GM18502 (cell line): Measurements from ENCODE around the gene MOB1B.
A peak's percentile ranks its signal among the peaks of the same experiment; 100 is the strongest.
"Not testable (repeated sequence)": the region's sequence is repeated elsewhere in the genome, so short reads cannot be mapped to it uniquely, and the experiment has no call there.

Experiments
- ATAC-seq: cut with Tn5 transposase; IDR thresholded peaks from one replicate; pipeline ENCODE4 v1.9.1; 2021; ENCODE audit warnings: mild to moderate bottlenecking; ENCODE audit not compliant: unreplicated experiment, poor library complexity

Gene MOB1B

DNA sequence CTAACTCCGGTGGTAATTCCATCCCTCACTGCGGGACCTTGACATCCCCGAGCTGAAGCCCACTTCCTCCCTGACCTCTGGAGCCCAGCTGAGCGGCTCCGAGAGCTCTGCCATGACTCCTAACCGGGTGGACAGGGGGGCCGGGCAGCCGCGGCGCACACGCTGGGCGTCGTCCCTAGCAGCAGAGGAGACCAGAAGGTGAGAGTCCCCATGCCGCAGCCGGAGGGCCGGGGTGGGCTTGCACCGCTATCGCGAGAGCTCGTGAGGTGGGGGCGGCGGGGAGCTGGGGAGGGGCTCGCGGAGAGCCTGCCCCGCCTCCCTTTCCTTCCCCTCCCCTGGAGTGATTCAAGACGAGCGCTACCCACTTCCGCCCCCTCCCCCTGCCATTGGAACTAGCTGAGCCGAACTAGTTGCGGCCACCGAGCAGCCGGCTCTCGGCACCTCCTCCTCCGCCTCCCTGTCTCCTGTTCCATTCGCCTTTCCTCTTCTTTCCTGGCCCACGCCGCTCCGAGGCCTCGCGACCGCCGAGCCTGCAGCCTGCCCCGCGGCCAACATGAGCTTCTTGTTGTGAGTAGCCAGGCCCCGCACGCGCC is at the start of gene MOB1B:
Gene MOB1B, plus strand, starts transcription at position 386 of the 593 bp plus-strand sequence. Its CDS starts 168 bp downstream, at position 554.
- ATAC-seq = peak; percentile 96

DNA sequence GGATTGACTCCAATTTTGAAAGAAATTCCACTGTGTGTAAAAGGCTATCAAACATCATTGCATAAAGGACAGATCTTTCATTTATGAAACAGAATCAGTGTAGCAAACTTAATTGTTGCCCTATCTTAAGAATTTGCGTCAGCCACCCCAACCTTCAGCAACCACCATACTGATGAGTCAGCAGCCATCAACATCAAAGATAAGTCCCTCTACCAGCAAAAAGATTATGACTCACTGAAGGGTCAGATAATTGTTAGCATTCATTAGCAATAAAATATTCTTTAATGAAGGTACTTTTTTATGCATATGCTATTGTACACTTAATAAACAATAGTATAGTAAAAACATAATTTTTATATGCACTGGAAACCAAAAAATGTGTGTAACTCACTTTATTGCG is 46.7 kb upstream of the MOB1B start:
- no peak for ATAC-seq

DNA sequence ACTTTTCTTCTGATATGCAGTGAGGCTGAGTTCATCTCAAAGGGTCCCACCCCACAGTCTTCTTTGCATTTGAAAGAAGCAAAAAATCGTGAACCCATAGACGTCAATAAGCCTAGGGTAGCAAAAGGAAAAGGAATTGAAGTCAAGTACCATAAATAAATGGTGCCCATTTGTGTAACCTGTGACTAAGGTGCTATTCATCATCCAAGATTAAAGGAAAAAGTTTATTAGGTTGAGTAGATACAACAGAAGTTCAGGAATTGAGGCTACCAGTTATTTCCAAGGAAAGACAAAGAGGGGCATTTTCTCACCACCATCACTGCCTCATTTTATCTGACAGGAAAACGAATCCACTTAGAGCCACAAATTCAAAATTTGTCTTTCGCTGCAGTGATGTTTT is 43.7 kb upstream of the MOB1B start:
- ATAC-seq = no peak

DNA sequence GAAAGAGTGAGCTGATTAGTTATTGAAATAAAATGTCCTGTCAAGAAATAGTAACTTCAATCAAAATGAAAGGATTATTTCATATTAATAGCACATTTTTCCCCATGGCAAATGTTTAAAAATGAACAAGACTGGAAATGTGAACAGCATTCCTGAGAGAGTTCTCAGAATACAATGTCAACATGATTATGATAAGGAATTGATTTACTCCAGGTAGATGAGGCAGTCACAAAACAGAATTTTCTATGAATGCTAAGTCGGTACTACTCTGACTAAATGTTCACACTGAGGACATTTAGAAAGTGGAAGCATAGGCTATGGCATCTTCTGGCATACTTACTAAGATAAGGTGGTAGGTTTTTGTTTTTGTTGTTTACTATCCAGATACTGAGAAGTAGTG is 43.1 kb upstream of the MOB1B start:
- ATAC-seq = no peak

DNA sequence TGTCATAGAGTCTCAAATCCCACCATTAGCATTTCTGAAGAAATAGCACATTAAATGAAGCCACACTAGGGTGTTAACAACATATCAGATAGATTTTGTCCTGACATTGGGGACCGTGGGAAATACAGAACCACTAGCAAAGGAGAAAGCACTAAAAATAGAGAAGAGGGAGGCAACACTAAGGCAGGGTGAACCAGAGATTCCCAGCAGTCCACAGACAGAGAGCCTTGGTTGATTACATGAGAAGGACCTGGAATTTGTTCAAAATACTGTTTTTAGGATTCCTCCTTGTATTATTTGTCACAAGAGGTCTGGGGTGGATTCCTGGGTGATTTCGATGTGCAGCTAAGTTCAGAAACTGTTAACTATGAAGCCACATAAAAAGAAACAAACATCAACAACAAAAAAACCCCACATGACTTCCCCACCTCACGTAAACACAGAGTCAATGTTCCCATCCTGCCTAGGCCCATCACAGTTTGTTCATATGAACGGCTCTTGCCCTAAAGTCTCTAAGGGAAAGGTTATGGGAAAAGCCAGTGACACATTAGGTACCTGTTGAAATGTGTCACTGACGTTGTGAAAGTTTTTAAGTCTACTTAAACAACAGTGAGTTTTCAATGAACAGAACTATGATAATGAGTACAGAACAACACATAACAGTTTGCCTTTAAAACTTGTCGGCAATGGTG is 38.9 kb upstream of the MOB1B start:
- peak; percentile 71 for ATAC-seq

DNA sequence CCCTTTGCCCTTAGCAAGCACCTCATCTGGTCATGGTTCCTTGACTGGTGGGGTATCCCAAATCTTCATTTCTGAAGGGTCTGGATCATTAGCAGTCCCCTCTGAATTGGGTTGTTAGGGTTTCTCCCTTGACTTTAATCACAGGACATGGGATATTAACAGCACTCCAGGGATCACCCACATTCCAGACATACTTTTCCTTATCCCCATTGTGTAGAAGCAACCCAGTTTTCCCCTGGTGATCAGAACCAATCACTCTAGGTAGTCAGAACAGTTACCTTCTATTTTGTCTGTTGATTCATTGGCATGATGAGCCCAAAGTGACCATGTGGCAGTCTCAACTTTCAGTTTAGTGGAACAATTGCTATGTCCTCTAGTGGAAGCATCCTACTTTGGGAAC is 33.4 kb upstream of the MOB1B start:
- ATAC-seq = no peak

DNA sequence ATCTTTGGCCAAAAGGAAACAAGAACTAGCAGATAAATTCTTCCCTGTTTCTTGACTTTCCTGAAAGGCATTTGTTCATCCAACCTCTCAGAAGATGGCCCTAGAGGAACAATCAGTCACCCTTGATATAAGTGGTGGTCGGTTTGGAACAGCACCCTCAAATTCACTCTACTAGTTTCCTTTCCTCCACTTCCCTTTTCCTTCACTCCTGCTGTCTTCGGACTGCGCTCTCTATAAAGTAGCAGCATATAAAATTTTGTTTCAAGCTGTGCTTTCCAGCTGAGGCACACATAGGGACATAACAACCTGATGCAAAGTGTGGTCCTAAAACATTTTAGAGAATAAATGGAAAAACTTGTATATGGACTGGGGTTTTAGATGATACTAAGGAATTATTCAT is 29.0 kb upstream of the MOB1B start:
- ATAC-seq = no peak

DNA sequence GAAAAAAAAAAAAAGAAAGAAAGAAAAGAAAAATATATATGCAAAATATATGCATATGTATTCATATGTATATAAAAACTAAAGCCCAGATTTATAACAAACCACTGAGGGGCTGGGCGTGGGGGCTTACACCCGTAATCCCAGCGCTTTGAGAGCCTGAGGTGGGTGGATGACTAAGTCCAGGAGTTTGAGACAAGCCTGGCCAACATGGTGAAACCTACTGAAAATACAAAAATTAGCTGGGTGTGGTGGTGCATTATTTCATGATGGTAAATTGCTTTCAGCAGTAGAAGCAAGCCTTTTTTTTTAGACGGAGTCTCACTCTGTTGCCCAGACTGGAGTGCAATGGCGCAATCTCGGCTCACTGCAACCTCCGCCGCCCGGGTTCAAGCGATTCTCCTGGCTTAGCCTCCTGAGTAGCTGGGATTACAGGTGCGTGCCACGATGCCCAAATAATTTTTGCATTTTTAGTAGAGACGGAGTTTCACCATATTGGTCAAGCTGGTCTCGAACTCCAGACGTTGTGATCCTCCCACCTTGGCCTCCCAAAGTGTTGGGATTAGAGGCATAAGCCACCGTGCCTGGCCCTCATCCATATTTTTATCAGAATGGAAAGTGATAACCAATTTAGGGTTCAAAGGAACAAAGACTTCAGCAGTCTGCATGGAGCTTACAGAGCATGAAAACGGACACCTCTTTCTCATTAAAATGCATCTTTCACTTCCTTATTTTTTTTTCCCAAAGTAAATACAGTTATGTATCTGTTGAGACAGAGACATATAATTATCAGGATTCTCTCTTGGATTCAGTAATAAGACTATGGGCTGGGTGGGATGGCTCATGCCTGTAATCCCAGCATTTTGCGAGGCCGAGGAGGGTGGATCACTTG is 27.7 kb upstream of the MOB1B start:
- peak; percentile 69 for ATAC-seq

DNA sequence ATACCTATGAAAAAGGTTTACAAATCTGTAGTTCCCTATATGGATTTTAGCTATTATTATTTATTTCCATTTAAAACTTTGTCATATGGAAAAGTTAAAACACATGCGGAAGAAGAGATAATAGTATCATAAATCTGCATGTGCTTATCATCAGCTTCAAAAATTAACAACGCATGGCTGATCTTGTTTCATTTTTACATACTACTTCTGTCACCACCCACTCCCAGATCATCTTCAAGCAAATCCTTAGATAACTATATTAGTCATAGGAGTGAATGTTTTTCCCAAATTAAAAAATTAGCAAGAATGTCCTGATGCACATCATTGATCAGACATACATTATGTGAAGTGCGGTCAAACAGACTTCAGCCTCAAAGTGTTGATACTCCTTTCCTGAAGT is 24.6 kb upstream of the MOB1B start:
- ATAC-seq = no peak

DNA sequence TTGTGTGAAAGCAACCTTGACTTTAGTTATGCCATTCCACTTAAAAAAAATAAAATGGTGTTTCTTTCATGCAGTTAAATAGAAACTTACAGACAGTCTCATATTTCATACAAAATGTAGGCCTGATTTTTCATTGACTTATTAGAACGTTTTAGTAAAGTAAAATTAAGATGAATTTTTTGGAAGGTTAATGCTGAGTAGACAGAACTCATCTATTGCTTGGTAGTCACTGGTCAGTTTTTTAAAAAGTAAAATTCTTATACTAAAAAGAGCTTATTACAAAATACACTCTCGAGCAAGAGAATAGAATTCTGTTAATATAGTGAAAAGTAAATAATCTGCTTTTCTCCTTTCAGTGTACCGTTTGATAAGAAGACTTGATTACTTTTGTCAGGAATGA is 21.4 kb upstream of the MOB1B start:
- no peak for ATAC-seq

DNA sequence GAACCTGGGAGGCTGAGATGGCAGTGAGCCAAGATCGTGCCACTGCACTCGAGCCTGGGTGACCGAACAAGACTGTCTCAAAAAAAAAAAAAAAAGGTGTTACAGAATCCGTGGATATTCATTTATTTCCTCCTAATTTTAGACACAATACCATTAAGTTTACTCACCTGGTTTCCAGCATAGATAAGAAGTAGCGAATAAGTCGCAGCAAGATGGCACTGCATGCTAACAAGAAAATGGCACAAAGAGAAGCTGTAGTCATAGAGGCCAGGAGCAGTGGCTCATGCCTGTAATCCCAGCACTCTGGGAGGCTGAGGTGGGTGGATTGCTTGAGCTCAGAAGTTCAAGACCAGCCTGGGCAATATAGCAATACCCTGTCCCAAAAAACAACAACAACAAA is 17.0 kb upstream of the MOB1B start:
- no peak for ATAC-seq

DNA sequence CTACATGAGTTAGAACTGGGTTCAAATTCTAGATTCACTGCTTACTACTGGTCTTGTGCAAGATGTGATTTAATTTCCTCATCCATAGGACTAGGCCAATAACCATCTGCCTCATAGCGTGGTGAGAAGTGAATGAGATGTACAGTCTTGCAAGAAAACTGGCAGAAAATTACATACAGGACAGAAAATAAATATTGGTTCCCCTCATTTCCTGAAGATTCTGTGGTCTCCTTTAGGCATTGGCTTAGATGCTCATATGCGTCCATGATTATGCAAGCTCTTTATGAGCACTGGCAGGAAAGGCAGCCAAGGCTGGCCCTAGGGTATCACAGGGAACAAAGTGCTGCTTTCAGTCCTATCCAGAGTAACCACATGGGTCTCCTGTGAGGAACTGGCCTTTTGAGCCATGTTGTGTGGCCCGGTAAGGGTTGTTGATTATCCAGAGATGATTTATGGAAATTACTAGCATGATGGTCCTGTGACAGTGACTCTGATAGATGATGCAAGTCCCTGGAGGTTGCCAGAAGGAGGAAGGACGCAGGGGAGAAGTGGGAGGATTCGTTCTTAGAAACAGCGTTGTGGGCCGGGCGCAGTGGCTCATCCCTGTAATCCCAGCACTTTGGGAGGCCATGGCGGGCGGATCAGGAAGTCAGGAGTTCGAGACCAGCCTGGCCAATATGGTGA is 9.9 kb upstream of the MOB1B start:
- no peak for ATAC-seq

DNA sequence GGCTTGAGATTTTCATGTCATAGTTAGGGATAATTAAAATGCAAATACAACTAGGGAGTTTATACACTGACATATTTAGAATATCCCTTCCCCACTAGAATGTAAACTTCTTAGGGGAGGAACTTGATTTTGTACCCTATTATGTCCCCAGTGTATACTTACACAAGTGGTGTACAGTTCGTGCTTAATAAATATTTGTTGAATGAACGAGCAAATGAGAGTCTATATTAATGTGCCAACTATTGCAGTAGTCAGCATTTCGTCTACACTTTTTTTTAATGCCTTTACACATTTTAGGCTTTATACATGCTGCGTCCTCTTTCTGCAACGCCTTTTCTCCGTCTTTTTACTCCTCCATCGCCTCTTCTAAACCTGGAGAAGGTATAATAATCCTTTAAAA is 8.4 kb upstream of the MOB1B start:
- no peak for ATAC-seq

DNA sequence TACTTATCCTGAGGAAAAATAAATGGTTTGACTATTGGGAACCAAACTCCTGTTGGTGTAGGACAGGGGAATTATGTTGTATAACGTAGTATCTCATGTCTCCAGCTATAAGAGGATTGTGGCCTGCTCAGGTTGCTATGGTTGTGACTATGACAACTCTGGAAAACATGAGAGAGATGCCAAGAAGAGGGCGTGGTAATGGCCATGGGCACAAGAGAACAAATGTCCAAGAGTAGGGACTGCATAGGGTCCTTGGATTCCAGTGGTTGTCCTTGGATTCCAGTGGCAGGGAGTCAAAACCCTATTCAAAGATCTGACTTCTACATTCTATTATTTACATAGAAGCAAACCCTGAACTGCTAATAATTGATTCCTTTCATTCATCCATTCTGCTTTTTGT is 6.8 kb upstream of the MOB1B start:
- ATAC-seq = no peak

DNA sequence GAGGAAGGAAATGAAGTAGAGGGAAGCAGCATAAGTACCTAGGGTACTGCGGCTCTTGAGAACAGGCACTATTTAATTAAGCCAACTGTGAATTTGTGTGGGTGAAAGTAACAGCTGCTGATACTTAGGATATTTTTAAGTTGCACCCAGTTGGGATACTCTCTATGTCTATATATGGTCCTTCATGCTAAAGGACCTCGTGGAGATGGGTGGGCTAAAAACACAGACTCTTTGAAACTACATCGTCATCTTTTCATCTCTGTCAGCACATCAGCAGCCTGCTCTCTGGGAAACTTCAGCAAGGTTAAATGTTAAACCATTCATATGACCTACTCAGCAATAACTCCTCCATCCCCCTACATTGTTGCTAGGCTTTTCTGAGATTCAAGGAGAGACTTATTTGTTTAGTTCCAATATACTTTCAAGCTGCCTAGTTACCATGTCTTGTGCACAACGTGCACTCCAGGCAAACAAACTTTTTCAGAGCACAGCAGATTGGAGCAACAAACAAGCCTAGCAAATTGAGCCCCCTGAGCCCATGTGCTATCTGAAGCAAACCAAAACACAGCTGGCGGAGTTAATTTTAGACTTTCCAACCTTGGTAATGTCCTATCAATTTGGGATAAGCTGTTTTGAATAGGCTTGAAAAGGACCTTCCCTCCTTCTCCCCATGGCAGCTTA is 6.2 kb upstream of the MOB1B start:
- ATAC-seq = no peak

DNA sequence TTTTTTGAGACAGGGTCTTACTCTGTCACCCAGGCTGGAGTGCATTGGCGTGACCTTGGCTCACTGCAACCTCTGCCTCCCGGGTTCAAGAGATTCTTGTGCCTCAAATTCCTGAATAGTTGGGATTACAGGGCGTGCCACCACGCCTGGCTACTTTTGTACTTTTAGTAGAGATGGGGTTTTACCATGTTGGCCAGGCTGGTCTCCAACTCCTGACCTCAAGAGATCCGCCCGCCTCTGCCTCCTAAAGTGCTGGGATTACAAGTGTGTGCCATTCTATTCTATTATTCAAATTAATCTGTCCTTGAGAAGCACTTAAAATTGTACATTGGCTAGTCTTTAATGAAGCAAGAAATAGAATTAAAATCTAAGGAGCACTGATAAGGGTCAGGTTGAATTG is 3.6 kb upstream of the MOB1B start:
- ATAC-seq = not testable (repeated sequence)

DNA sequence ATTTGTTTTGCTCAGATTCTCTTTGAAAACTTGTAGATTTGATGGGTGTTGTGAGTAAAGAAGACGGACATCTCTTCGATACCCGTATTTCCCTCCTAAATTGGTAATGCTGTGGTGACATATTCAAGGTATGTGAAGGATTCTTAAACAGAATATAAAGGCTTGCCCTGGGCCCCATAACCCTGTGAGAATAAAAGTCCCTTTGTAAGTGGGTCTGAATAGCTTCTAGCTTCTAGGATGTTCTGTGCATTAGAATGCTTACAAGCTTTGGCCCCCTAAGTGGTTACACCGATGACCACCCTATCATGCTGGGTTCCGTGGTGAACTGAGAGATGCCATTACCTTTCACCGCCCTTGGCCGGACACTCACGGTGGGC is 574 bp upstream of the MOB1B start:
- ATAC-seq = no peak

DNA sequence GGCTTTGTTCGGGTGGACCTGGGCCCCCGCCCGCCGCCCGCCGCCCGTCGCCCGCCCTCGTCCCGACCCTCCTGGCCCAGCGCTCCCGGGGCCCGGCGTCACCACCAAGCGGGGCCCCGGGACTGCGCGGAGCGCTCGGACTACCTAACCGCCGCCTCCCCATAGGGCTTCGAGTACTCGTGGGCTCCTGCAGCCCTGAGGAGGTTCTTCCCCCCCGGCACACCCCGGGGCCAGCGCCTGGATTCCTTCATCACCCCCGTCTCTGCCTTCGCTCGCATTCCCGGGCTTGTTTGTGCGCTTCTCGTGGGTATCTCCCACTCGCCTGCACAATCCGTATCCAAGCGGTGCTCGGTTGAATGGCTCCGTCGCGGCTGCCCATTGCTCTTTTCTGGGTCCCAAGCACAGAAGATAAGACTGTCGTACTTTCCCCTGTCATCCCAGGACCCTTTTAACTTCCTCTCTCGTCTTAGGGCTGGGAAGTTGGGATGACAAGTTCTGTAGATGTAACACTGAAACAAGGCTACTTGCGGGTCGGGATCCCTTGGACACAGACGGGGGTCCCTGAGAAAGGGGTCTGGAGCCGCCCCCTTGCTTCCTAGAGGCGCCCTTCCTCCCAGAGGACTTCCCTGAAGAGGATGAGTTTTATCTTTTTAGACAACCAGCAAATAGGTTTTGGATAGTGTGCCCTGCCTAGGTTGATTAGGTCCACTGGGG is 565 bp downstream of the MOB1B start:
- ATAC-seq = peak; percentile 58

DNA sequence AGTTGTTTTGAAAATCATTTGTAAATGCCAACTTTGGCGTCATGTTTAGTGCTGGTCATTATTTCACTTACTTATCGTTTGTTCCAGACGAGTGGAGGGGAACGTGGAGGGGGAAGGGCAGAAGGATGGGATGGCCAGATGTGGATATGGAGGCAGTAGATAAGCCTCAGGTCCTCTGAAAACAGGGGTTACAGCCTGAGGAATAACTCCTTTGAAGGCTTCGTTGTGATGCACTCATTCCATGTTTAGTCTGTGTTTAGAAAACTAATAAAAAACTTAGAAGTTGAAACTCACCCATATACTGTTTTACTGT is 1.1 kb downstream of the MOB1B start:
- peak; percentile 0 for ATAC-seq

DNA sequence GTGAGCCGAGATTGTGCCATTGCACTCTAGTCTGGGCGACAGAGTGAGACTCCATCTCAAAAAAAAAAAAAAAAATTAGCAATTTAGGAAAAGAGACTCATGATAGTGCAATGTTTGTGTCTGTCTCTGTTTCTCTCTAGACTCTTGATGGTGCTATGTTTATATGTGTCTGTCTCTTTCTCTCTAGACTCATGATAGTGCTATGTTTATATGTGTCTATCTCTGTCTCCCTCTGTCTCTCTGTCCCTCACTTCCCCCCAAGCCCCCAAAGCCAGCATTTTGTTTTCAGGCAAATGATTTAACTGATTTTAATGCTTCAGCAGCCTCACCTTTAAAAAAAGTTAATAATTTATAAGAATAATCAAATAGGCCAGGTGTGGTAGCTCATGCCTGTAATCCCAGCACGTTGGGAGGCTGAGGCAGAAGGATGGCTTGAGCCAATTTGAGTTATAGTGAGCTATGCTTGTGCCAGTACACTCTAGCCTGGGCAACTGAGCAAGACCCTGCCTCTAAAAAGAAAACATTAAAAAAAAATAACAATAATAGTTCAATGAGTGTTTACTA is 6.9 kb downstream of the MOB1B start:
- no peak for ATAC-seq
